Motor neuron (in vitro differentiated cells): ENCODE measurements around the gene RGS7. TPM values are rescaled to one million over a fixed set of nuclear protein-coding genes. Genes with fewer than 3 reads are reported as not detected.
"Not testable (repeated sequence)": the region's sequence is repeated elsewhere in the genome, so short reads cannot be mapped to it uniquely, and the experiment has no call there.

Source experiments
- ATAC-seq, 8 experiments: fragments of 200-7000 bp; cut with Tn5 transposase; replicated peaks in 6 of 8; 2 replicates each; pipeline ENCODE4 v1.8.0; 2021; ENCODE audit warnings: mild to moderate bottlenecking in 8 of 8, moderate library complexity in 8 of 8
- H3K27ac ChIP-seq, 2 donors: fragments of 250-450 bp; sonication (Bioruptor Pico); 2 replicates each; pipeline ENCODE4 v1.9.0; 2021; ENCODE audit warnings: antibody characterized with exemption in 2 of 2, mild to moderate bottlenecking in 2 of 2, moderate library complexity in 1 of 2
- H3K4me1 ChIP-seq, 2 donors: fragments of 250-450 bp; sonication (Bioruptor Pico); replicated peaks in 1 of 2; 2 replicates each; pipeline ENCODE4 v1.6.1; 2021; ENCODE audit warnings: antibody characterized with exemption in 2 of 2, mild to moderate bottlenecking in 2 of 2, moderate library complexity in 1 of 2
- H3K4me3 ChIP-seq, 5 donors: fragments of 250-450 bp; sonication (Bioruptor Pico); 2 replicates each; pipeline ENCODE4 v1.9.0; 2021; ENCODE audit warnings: antibody characterized with exemption in 5 of 5, mild to moderate bottlenecking in 5 of 5, moderate library complexity in 4 of 5
- WGBS, 10 experiments: fragments of 450-650 bp; shearing (Covaris generic); methylation state at CpG; one replicate each; pipeline ENCODE4 v1.0.0; 2022; 5-methylcytosine and 5-hydroxymethylcytosine counted together
- in situ Hi-C, 9 experiments: fragments of 400-800 bp; cut with MboI; loops; one replicate each; pipeline ENCODE4 v1.15.0; 2021; ENCODE audit warnings: low sequenced_read_pairs in 9 of 9, low pct_unique_long_range_greater_than_20kb in 2 of 9; ENCODE audit not compliant: unreplicated experiment in 9 of 9
- total RNA-seq, 8 experiments: library from RNA; unstranded; fragments of 300-600 nt; gene quantifications; 2 replicates each; pipeline versions ENCODE4 v1.2.3 to v1.2.4, GENCODE V29; 2022

Gene RGS7
- total RNA-seq, 8 experiments from 2014 or later = 0.42 to 25.4 (median 14.8) TPM; not detected in 2

DNA sequence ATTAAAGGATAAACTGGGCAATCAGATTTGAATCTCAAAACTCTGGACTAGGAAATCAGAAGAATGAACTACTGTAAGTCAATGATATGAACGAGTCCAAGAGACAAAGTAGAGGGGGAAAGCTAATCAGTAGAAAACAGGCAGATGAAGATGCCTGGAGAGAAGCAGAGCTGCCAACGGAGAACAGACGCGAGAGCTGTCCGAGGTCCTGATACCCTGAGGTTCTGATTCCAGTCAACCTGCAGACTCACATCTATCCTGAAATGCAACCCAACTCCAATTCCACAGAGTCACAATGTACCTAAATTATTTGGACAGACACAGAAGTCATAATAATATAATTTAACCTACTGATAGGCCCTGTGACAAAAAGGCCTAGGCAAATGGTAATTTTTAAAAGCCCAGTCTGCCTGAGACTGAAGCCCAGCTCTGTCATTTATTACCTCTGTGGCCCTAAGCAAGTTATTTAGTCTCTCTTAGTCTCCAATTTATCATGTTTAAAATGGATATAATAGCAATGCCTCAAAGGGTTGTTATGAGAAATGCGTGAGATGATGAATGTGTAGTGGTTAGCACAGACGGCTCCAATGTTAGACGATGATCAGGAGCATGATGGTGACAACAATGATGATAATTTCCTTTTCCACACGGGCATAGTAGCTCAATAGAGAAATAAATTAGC, 33.4 kb downstream of the RGS7 start:
- H3K4me3 ChIP-seq = no peak overlapping the region
- ATAC-seq = peak in 5 of 8 experiments; percentile 16 to 88 (median 22)
- 0 to 77% (median 45%) methylated on average over 1 to 9 of the region's 9 CpGs for WGBS, 10 experiments
- peaks cover 0 to 14% of the 10 kb centered on the region in 2 donors for H3K4me1 ChIP-seq
- in situ Hi-C loops = no loop called here
- no peak overlapping the region for H3K27ac ChIP-seq

DNA sequence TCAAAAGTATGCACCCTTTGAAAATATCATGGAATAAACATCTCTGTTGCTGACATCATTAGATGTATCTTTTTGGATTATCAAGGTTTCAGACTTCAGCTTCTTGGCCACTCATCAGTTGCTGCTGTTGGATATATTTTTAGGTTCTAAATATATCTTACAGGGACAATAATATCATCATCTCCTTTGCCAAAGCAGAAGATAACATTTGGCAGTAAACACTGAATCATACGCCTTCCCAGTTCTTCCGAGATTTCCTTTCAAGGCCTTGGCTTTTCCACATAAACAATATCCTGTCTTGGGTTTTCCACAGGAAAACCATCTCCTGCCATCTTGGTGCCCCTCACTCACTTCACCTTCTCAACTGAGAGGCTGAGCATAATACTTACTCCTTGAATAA, 39.3 kb downstream of the RGS7 start:
- H3K4me3 ChIP-seq = no peak overlapping the region
- no peak overlapping the region for H3K27ac ChIP-seq
- H3K4me1 ChIP-seq = no peaks in the 10 kb centered on the region
- WGBS, 10 experiments = 25 to 100% (median 95%) methylated on average over 1 to 2 of the region's 2 CpGs; no CpG with 5 or more reads in 1 of the 10 experiments
- in situ Hi-C loops = no loop called here
- no peak for ATAC-seq

DNA sequence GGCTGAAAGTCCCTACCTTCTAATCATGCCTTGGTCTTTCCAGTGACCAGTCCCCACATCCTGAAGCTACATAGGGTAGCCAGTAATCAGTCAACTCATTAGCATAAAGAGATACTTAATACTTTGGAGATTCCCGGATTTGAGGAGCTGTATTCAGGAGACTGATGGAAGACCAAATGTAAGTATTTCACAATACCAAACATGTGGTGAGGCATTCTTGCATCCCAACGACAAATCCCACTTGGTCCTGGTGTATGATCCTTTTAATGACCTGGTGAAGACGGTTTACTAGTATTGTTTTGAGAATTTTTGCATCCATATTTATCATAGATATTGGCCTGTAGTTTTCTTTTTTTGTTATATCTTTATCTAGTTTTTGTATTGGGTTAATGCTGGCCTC, 40.6 kb downstream of the RGS7 start:
- in situ Hi-C loops = no loop called here
- WGBS, 10 experiments = 0 to 88% (median 69%) methylated on average over 2 to 3 of the region's 3 CpGs; no CpG with 5 or more reads in 1 of the 10 experiments

DNA sequence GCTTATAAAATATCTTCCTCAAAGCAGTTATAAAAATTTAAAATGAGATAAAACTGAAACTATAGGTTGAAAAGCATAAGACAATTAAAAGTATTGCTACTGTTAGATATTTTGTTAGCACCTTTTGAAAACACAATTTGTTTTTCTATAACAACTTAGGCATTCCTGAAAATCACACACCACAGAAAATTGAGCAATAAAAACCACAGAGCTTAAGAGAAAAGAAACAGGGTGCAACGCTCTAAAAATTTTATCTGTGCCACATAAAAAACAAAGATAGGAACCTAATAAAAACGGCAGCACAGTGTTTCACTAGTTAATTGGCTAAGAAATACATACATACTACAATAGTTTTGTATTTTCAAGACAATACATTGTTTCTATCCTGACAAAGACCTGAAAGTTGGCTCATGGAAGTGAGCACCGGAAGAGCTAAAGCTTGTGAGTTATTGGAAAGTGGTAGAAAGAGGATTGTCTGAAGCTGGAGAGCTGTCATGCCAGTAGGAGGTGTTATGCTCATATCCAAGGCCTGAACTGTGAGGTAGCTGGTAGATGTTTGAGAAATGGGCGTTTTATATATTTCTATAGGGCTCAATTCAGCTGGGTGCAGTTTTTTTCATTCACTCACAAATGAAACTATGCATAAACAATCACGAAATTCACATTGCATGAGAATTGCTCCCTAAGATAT, 45.8 kb downstream of the RGS7 start:
- in situ Hi-C loops = no loop called here
- no peak for ATAC-seq
- Histone ChIP-seq H3K27ac (no peak overlapping the region), H3K4me3 (no peak overlapping the region), H3K4me1 (peaks cover 5 to 6% of the 10 kb centered on the region in 2 donors)
- 2 to 89% (median 57%) methylated on average over 3 to 5 of the region's 5 CpGs for WGBS, 10 experiments

More for the DNA sequence above, 40.6 kb downstream of the RGS7 start:
- Histone ChIP-seq H3K4me1 (no peaks in the 10 kb centered on the region), H3K27ac (no peak overlapping the region), H3K4me3 (no peak overlapping the region)
- ATAC-seq = no peak

DNA sequence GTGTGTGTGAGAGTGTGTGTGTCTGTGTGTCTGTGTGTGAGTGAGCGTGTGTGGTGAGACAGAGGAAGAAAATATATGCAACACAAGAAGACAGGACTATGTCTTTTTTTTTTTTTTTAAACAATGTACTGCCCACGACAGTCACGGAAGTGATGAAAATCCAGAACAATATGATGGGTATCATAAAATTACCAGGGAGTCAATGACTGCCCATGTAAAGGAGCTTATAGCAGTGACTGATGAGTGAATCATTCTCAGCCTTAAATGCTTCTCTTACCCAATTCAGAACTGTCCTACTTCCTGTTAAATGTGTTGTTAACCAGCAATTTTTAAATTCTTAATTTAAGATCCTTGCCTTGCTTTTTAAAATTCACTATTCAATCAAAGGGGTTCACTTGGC, 46.6 kb downstream of the RGS7 start:
- peaks cover 5 to 6% of the 10 kb centered on the region in 2 donors for H3K4me1 ChIP-seq
- no peak overlapping the region for H3K4me3 ChIP-seq
- in situ Hi-C loops = no loop called here
- peak in 1 of 8 experiments; percentile 30 for ATAC-seq
- H3K27ac ChIP-seq = no peak overlapping the region
- WGBS, 10 experiments = 24 to 94% (median 59%) methylated on average over 1 to 3 of the region's 3 CpGs; no CpG with 5 or more reads in 1 of the 10 experiments

DNA sequence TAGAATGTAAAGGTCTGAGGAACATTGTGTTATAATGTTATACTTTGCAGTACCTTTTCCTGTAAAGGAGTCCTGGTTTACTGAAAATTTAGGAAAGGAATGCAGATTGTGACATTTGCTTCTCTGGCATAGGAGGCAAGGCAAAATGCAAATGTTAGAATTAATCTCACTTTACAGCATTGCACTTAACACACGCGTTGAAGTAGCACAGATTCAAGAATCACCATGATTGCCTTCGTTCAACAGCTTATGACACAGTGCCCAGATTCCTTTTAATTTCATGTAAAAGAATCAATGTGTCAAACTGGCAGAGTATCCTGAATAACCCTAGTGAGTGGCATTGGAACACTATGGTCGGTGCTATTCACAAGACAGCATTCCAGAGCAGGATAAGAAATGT, 47.4 kb downstream of the RGS7 start:
- WGBS, 10 experiments = 0 to 97% (median 83%) methylated on average over 1 to 4 of the region's 4 CpGs; no CpG with 5 or more reads in 1 of the 10 experiments
- no peak for ATAC-seq

DNA sequence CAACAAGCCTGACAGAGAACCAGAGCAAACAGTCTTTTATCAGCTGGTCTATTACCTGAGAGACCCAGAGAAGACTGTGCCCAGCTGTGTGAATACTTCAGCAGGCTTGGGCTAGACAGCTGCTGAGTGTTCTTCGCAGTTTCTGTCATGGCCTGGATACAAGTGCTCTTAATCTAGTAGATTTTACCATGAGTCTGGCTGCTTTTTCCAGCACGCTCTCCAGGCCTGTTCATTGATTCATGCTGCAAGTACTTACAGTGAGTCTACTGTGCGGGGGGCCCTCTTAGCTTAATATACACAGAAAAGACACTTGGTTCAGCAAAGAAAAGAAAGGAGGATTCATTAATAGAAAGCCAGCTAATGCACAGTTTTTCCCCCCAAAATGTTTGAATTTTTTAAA, 48.5 kb downstream of the RGS7 start:
- Histone ChIP-seq H3K4me1 (peaks cover 5 to 6% of the 10 kb centered on the region in 2 donors), H3K27ac (no peak overlapping the region), H3K4me3 (no peak overlapping the region)
- in situ Hi-C loops = no loop called here
- ATAC-seq = peak in 1 of 8 experiments; percentile 42
- WGBS, 10 experiments = 0 to 97% (median 86%) methylated on average over 2 to 3 of the region's 3 CpGs; no CpG with 5 or more reads in 2 of the 10 experiments

More for the DNA sequence above, 47.4 kb downstream of the RGS7 start:
- H3K4me1 ChIP-seq = peaks cover 5 to 6% of the 10 kb centered on the region in 2 donors
- in situ Hi-C loops = no loop called here
- no peak overlapping the region for H3K27ac ChIP-seq
- no peak overlapping the region for H3K4me3 ChIP-seq

DNA sequence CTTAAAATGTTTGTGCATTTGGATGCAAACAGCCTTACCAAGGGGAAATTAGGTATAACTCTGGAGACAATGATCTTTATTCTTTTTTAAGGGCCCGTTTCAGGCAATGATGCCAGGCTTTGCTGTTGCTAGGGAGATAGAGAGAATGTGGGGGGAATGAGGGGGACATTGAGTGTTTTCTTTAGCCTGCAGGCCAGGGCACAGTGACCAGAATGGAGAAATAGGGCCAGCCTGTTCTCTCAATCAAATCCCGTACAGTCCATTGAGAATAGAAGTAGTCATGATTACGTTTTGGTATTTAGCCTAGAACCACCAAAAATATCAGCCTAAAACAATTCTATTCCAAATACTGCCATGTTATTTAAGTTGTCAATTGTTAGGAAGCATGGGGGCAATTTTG, 49.0 kb downstream of the RGS7 start:
- 0 to 66% (median 28%) methylated on average over 1 to 3 of the region's 3 CpGs; no CpG with 5 or more reads in 2 of the 10 experiments for WGBS, 10 experiments
- H3K4me3 ChIP-seq = no peak overlapping the region
- peaks cover 5 to 6% of the 10 kb centered on the region in 2 donors for H3K4me1 ChIP-seq
- no peak overlapping the region for H3K27ac ChIP-seq
- peak in 1 of 8 experiments; percentile 68 for ATAC-seq
- in situ Hi-C loops = no loop called here

DNA sequence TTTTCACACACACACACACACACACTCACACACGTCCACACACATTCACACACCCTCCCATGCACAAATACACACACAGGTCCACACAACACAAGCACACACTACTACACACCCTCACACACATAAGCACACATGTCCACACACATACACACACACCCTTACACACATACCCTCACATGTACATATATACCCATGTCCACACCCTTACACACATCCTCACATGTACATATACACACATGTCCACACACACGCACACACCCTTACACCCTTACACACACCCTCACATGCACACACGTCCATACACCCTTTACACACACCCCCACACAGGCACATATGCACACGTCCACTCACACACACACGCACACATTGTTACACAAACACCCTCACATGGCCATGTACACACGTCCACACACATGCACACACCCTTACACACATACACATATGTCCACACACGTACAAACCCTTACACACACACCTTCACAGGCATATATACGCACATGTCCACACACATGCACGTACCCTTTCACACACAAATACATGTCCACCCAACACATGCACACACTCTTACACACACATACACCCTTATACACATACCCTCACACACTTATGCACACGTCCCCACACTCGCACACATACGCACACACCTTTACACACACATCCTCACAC, 50.7 kb downstream of the RGS7 start:
- 32 to 100% (median 47%) methylated on average over 3 to 11 of the region's 12 CpGs; no CpG with 5 or more reads in 3 of the 10 experiments for WGBS, 10 experiments

DNA sequence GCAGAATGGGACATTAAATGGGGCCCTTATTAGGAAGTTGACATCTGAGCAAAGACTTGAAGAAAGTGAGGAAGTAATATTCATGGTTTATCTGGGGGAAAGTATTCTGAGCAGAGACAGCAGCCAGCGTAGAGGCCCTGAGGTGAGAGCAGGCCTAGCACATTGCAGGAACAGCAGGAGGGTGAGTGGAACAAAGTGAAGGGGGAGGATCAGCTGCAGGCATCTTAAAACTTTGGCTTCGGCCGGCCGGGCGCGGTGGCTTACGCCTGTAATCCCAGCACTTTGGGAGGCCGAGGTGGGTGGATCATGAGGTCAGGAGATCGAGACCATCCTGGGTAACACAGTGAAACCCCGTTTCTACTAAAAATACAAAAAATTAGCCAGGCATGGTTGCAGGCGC, 55.0 kb downstream of the RGS7 start:
- H3K27ac ChIP-seq, in situ Hi-C loops, H3K4me1 ChIP-seq, ATAC-seq, H3K4me3 ChIP-seq: not testable (repeated sequence)
- WGBS, 10 experiments = 77 to 90% (median 81%) methylated on average over 1 to 11 of the region's 11 CpGs; no CpG with 5 or more reads in 4 of the 10 experiments

More for the DNA sequence above, 50.7 kb downstream of the RGS7 start:
- in situ Hi-C loops = no loop called here
- no peak overlapping the region for H3K27ac ChIP-seq
- no peak for ATAC-seq
- H3K4me1 ChIP-seq = peaks cover 5 to 6% of the 10 kb centered on the region in 2 donors
- no peak overlapping the region for H3K4me3 ChIP-seq

DNA sequence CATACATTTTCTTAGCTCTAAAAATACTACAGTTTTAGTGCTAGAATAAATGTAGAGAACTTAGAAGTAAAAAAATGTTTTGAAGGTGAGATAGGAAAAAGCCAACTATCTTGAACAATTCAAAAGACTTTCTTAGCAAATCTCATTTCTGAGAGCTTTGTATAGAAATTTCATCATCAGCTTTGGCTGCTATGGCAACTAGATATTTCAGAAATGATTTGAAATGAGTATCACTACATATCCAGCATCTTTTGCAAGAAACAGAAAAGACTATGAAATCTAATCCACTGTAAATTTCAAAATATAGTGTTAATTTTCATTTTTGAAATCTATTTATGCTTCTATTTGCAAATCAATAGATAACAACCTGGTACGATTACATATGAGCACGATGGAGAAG, 57.7 kb downstream of the RGS7 start:
- Histone ChIP-seq H3K4me3 (no peak overlapping the region), H3K4me1 (no peaks in the 10 kb centered on the region), H3K27ac (no peak overlapping the region)
- in situ Hi-C loops = no loop called here
- ATAC-seq = no peak
- WGBS, 10 experiments = 0 to 91% (median 52%) methylated on average over 1 to 2 of the region's 2 CpGs; no CpG with 5 or more reads in 2 of the 10 experiments

DNA sequence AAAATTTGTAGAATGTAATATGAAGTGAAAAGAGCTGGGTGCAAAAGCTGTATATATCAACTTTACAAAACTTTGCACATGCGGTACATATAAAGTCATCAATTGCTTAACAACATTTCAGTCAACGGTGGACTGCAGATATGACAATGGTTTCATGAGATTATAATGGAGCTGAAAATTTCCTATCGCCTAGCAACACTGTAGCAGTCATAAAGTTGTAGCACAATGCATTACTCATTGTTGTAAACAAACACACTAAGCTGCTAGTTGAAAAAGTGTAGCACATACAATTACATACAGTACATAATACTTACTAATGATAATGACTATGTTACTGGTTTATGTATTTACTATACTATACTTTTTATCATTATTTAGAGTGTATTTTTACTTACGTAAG, 64.0 kb downstream of the RGS7 start:
- no peak overlapping the region for H3K27ac ChIP-seq
- H3K4me3 ChIP-seq = no peak overlapping the region
- in situ Hi-C loops = no loop called here
- no peaks in the 10 kb centered on the region for H3K4me1 ChIP-seq
- no peak for ATAC-seq
- WGBS, 10 experiments = 26 to 100% (median 80%) methylated on average over 2 to 4 of the region's 4 CpGs; no CpG with 5 or more reads in 1 of the 10 experiments

DNA sequence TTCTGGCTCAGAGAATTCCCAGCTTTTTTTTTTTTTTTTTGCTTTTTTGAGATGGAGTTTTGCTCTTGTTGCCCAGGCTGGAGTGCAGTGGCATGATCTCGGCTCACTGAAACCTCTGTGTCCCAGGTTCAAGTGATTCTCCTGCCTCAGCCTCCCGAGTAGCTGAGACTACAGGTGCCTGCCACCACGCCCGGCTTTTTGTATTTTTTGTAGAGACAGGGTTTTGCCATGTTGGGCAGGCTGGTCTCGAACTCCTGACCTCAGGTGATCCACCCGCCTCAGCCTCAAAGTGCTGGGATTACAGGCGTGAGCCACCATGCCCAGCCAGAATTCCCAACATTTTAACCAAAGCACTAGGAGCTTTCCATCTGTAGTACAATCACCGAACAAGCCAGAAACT, 65.5 kb downstream of the RGS7 start:
- WGBS, 10 experiments = 0 to 100% (median 71%) methylated on average over 2 to 8 of the region's 8 CpGs
- H3K27ac ChIP-seq, H3K4me1 ChIP-seq, ATAC-seq, H3K4me3 ChIP-seq, in situ Hi-C loops: not testable (repeated sequence)
